Astrocyte (in vitro differentiated cells and primary cell): ENCODE measurements around the gene TMEM178B.

ENCODE experiments used
- EZH2 ChIP-seq: IDR thresholded peaks from 2 replicates; pipeline ENCODE4 v1.6.1; 2012; ENCODE audit warnings: mild to moderate bottlenecking, low read length, inconsistent platforms; ENCODE audit not compliant: insufficient read depth
- TF ChIP-seq, protein P1 (sequence below): IDR thresholded peaks from 2 replicates; pipeline ENCODE4 v1.5.1; 2011; ENCODE audit warnings: low read depth, mild to moderate bottlenecking, inconsistent platforms, low read length, moderate library complexity; ENCODE audit not compliant: insufficient read depth

- TF ChIP-seq, protein P1, sequence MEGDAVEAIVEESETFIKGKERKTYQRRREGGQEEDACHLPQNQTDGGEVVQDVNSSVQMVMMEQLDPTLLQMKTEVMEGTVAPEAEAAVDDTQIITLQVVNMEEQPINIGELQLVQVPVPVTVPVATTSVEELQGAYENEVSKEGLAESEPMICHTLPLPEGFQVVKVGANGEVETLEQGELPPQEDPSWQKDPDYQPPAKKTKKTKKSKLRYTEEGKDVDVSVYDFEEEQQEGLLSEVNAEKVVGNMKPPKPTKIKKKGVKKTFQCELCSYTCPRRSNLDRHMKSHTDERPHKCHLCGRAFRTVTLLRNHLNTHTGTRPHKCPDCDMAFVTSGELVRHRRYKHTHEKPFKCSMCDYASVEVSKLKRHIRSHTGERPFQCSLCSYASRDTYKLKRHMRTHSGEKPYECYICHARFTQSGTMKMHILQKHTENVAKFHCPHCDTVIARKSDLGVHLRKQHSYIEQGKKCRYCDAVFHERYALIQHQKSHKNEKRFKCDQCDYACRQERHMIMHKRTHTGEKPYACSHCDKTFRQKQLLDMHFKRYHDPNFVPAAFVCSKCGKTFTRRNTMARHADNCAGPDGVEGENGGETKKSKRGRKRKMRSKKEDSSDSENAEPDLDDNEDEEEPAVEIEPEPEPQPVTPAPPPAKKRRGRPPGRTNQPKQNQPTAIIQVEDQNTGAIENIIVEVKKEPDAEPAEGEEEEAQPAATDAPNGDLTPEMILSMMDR = no peak
- TF ChIP-seq EZH2 = no peak
Measured at GRCh38 chr7:141258559-141258958, 184.7 kb downstream of the TMEM178B start.
